ENCODE results near the gene DAZL.

The DAZL gene

DNA sequence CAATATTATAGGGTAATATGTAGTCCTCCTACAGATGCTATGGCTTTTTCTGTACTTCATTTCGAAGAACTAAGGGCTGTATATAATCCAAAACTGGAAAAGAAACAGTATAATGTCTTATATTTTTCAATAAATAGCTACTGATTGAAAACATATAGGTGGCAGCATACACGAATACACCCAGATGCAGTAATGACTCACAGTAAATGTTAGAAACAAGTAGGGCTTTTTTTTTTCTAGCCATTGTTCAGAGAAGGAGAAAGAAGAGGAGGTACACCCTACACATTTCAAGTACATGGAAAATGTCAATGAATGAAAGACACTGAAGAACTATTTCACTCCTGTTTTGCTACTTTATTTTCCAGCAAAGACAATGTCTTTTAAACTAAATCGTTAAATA is 9.4 kb downstream of the DAZL start:
- no peak for DNase-seq (ENCODE audit: low read depth)

DNA sequence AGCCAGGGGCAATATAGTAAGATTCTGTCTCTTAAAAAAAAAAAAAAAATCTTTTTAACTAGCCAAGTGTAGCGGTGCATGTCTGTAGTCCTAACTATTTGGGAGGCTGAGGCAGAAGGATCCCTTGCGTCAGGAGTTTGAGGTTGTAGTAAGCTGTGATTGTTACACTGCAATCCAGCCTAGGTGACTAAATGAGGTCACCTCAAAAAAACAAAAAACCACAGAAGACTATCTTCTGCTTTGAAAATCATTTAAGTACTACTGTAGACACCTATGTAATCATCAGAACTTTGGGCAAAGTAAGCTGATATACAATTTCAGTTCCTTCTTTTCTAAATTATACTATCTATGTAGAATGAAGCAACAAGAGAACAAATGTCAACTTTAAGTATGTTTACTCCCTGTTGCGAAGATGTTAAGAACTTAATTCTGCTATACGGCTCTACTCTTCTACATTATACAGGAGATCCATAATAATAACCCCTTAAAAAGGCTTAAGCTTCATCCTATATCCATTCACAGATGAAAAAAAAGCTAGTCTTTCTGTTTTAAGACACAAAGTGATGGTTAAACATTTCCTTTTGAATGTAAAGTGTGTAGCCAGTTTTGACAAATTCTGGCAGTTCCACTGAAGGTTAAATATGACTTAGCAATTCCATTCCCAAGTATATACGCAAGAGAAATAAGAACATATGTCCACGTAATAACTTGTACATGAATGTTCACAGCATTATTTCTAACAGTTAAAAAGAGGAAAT is 15.2 kb downstream of the DAZL start:
- DNase-seq (ENCODE audit: low read depth): no peak

GRCh38 chr3:16589120-16589519 is 16.1 kb downstream of the DAZL start:
- no peak for DNase-seq (ENCODE audit: low read depth)

DNA sequence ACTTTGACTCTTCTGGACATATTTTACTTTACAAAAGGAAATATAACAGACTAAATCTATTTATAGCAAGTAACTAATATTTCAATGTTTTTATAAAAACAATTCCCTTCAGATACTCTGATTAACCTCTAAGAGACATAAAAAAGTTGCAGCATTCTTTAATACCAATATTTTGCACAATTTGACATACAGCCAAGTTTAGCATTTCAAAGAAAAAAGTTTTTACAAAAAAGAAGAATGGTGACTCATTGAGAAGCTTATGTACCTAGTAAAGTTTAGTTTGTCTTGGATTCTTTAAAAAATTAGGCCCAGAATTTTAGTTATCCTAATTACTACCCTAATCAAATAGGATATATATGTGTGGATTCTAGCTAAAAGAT is 17.6 kb downstream of the DAZL start:
- DNase-seq (ENCODE audit: low read depth): no peak

GRCh38 chr3:16587047-16587680 is 18.1 kb downstream of the DAZL start:
- no peak for DNase-seq (ENCODE audit: low read depth)

DNA sequence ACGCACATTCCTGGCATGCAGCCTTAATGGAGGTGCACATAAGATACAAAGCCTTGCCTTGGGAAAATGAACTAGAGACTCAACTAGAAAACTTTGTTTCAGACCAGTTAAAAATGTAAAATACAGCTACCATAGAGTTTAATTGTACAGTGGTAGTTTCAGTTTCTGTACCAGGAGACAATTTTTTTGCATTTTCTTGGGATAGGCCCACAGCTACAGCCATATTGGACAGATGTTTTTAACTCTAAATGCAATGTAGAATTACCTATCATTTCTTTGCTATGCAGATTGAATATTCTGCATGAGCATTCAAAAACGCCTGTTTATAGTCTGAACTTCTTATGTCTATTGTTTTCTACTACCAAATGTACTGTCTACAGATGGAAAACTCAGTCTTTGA is 20.3 kb downstream of the DAZL start:
- no peak for DNase-seq (ENCODE audit: low read depth)

GRCh38 chr3:16583551-16583950 is 21.7 kb downstream of the DAZL start:
- no peak for DNase-seq (ENCODE audit: low read depth)

DNA sequence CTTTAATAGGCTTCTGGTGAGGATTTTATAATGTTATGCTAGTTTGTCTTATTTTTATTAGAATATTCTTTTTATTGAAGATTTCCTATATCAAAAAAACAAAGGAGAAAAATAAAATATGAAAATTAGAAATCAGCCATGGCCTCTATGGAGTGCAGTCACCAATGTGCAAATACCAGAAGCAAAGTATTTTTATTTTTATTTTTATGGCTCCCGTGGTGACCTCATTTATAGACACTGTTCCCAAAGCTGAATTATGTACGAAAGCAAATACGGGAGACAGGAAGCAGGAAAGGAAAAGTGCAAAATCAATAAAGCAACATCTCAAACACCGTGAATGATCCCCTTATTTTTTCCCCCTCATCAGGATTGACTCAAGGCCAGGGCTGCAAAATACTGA is 35.1 kb downstream of the DAZL start:
- DNase-seq (ENCODE audit: low read depth): no peak

DNA sequence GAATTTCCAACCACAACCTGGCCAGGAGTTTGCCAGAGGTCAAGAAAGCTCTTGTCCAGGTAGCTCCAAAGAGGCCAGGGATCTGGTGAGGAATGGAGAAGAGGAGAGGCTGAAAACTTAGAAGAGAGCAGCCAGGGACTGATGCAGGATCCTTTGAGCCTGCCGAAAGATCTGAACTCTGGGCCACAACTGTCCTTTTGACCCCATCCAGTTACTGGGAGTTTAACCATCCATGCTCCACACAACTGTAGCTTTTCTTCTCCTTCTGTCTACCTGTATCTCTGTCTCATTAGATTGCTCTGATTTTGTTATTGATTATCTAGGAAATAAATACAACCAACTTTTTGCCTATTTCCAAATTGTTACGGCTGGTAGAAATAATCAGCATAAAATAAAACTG is 36.7 kb downstream of the DAZL start:
- DNase-seq (ENCODE audit: low read depth): no peak

DNA sequence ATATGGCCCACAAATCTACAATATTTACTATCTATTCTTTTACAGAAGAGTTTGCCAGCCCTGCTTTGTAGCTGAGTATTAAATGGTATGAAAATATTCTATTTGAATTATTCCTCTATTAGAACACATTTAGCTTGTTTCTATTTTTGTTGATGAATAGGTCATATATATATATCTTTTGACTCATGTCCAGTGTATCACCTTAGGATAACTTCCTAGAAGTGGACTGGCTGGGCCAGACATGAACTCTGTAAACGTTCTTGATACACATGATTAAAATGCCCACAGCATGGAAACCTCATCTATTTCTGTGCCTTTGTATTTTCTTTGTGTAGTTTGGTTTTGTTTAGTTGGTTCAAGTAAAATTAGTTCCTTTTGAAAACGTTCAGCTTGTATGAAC is 37.1 kb downstream of the DAZL start:
- no peak for DNase-seq (ENCODE audit: low read depth)

- DNase-seq (ENCODE audit: low read depth): no peak
These were observed 45.4 kb downstream of the DAZL start for GRCh38 chr3:16559653-16560365.

DNA sequence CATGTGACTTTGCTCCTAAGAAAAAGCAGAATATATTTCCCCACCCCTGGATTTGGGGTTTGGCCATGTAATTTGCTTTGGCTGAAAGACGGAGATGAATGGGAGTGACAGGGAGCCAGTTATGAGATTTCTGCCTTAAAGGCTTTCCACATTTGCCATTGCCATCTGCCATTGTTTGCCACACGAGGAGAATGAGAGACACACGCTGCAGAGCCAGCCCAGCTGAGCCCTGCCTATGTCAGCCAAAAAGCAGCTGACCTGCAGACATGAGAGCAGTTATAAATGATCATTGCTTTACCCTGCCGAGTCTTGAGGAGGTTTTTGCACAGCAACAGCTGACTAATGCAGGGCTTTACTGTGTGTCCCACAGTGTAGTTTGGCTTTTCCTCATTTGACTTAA is 51.1 kb downstream of the DAZL start:
- no peak for DNase-seq (ENCODE audit: low read depth)

- DNase-seq (ENCODE audit: low read depth): no peak
These were observed 52.5 kb downstream of the DAZL start for GRCh38 chr3:16552757-16553156.

GRCh38 chr3:16551342-16551976 is 53.8 kb downstream of the DAZL start:
- no peak for DNase-seq (ENCODE audit: low read depth)

GRCh38 chr3:16550676-16551341 is 54.4 kb downstream of the DAZL start:
- DNase-seq (ENCODE audit: low read depth): peak; percentile 77

DNA sequence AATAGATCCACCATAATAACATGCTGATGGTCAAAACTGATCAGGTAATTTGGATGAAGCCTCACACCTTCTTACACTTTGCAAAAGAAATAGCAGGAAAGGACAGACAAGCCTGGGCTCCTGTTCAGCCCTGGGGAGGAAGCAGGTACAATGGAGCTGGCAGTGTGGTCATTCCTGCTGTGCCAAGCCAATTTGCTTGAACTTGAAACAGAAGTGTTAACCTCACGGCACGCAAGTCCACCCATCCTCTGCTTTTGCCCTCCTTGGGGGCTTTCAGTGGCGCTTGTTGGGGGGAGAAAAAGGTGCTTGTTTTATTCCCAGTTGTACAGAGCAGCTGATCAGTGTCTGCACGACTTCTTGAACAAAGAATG is 54.9 kb downstream of the DAZL start:
- DNase-seq (ENCODE audit: low read depth): no peak

- DNase-seq (ENCODE audit: low read depth): peak; percentile 45
These were observed 56.5 kb downstream of the DAZL start for GRCh38 chr3:16548721-16549120.

DNA sequence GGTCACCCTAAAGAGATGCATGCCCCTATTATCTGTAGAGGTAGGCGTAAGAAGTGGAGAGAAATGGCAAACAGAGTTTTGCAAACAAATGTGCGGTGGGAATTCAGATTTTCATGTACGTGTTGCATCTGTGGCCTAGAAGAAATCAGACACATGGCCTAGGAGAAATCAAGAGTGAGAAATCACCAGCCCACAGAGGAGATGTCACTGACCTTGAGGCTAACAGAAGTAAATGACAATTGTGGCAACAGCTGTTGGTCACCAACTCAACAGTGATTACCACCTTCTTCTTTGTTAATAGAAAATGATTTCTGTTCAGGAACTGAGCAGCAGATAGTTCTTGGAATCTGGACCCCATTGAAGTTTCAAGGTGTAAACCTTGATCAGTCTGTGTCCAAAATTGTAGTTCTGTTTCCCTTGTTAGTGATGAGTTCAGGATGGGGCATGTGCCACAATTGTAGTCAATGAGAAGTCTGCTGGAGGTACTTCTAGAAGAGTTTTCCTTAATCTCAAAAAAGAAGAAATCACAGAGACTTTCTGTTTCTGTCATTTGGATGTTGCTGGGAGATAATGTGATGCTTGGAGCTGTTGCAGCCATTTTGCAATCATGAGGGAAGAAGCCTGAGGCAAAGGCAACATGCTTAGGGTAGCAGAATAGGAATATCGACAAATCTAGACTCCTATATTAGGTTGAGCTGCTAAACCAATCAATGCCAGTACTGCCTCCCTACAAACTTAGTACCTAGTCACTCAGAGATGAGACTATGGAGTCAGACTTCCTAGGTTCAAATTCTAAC is 57.5 kb downstream of the DAZL start:
- DNase-seq (ENCODE audit: low read depth): no peak

GRCh38 chr3:16546186-16547010 is 58.8 kb downstream of the DAZL start:
- no peak for DNase-seq (ENCODE audit: low read depth)

DNA sequence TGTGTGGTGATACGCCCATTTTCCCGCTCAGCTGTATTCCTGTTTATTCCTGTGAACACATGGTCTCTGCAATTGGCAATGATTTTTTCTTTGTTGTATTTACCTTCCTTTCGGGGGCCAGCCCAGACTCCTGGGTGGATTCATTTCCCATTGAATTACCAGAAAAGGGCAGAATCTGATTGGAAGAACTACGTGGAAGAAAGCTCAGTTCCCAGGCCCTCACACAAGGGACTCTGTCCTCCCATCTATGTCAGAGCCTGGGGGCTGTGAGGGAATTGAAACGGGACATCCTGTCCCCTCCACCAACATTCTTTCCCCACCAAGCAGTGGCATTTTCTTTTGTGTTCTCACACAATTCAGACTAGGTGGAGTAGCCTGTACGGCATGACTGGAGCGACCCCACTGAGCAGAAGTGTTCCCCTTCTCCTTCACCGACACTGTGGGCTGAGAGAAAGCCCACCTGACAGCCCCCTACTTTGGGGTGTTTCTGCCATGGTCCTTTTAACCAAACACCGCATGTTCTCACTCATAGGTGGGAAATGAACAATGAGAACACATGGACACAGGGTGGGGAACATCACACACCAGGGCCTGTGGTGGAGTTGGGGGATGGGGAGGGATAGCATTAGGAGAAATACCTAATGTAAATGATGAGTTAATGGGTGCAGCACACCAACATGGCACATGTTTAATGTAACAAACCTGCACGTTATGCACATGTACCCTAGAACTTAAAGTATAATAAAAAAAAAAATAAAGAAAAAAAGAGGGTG is 59.6 kb downstream of the DAZL start:
- DNase-seq (ENCODE audit: low read depth): no peak
